ENCODE results near the gene TRIM63.

TRIM63 gene

GRCh38 chr1:26010825-26011224, 56.6 kb downstream of the TRIM63 start:
- no peak for TF ChIP-seq CTCF (IDR thresholded peaks at IDR 0.05; ENCODE audit: control extremely low read depth, extremely low read depth, low read depth, missing control alignments)
- DNase-seq (ENCODE audit: extremely low spot score), result no peak
- POLR2A ChIA-PET, result no interaction called here
- CTCF ChIA-PET, result interaction anchor here (0.9 to 2.8 kb wide), 4 partner anchors 13 to 115 kb away, joined by 4 to 15 read pairs (median 9); partner anchors contain the start of gene PAFAH2

GRCh38 chr1:26009796-26010447, 57.5 kb downstream of the TRIM63 start:
- no peak for DNase-seq (ENCODE audit: extremely low spot score)
- POLR2A ChIA-PET, result no interaction called here
- CTCF ChIA-PET, result interaction anchor here (0.9 to 2.8 kb wide), 4 partner anchors 13 to 114 kb away, joined by 4 to 15 read pairs (median 9); partner anchors contain the start of gene PAFAH2
- TF ChIP-seq CTCF (IDR thresholded peaks at IDR 0.05; ENCODE audit: control extremely low read depth, extremely low read depth, low read depth, missing control alignments), result no peak

GRCh38 chr1:26006710-26007109, 60.7 kb downstream of the TRIM63 start:
- ChIA-PET POLR2A (no interaction called here), CTCF (interaction anchor here (14.0 kb wide), 1 partner anchor 110 kb away, joined by 357 read pairs; the partner anchor contains the start of gene STMN1)
- DNase-seq (ENCODE audit: extremely low spot score), result no peak
- TF ChIP-seq CTCF (IDR thresholded peaks at IDR 0.05; ENCODE audit: control extremely low read depth, extremely low read depth, low read depth, missing control alignments), result no peak

DNA sequence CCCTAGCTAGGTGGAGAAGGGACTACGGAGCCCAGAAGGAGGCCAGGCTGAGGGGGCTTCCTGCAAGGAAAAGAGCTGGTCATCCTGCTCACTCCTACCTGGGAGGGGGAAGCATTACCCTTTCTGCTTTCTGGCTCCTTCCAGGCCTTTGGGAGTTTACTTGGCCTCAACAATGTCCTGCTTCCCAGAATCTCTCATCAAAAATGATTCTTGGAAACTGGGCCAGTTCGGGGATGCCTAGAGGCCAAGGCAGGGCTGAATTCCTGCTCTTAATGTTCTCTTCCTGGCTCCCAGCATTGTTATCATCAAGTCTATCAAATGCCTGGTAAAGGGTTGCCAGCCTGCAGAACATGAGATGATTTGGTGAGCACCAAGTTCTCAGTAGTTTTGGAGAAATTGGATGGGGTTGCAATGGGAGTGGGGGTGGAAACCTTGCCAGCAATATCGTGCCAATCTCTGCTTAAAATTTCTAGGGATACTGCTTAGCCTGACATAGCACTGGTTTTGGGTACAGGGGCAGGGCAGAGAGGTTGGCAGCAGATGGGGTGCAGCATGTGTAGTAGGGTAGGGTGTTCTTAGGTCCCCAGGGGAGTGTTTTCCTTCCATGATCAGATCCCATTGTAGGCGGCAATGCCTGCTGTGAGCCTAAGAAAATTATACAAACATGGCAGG, 61.9 kb downstream of the TRIM63 start:
- ChIA-PET CTCF (interaction anchor here (1.3 to 14.0 kb wide), 2 partner anchors 11 to 109 kb away, joined by 4 to 357 read pairs; partner anchors contain the start of gene STMN1), POLR2A (no interaction called here)
- no peak for TF ChIP-seq CTCF (IDR thresholded peaks at IDR 0.05; ENCODE audit: control extremely low read depth, extremely low read depth, low read depth, missing control alignments)
- DNase-seq (ENCODE audit: extremely low spot score), result no peak

DNA sequence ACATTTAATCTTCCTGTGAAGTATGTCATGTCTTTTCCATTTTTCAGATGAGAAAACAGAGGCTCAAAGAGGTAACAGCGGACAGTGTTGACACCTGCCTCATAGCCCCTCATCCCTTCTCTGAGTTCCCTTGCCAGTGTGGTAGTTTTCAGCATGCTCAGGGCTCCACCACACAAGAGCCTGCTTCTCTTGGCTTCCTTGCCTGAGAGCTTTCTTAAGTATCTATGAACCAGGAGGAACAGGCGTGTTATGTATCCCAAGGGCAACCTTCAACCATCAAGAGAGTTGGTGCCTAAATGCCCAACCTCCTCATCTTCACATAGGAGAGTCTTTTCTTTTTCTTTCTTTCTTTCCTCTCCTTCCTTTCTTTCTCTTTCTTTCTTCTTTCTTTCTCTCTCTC, 63.7 kb downstream of the TRIM63 start:
- TF ChIP-seq CTCF (IDR thresholded peaks at IDR 0.05; ENCODE audit: control extremely low read depth, extremely low read depth, low read depth, missing control alignments), result no peak
- no peak for DNase-seq (ENCODE audit: extremely low spot score)
- CTCF ChIA-PET, result interaction anchor here (1.0 to 14.0 kb wide), 2 partner anchors 31 to 107 kb away, joined by 3 to 357 read pairs; partner anchors contain the start of gene STMN1
- POLR2A ChIA-PET, result no interaction called here

DNA sequence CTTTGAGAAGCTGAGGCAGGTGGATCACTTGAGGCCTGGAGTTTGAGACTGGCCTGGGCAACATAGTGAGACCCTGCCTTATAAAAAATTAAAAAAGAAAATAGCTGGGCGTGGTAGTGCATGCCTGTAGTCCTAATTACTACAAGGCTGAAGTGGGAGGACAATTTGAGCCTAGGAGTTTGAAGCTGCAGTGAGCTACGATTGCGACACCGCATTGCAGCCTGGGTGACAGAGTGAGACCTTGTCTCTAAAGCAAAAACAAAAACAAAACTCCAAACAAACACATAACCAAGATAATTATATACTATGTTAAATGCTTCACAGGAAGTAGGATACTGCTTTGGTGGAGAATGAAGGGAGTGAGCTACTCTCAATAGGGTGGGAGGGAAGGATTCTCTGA, 64.2 kb downstream of the TRIM63 start:
- ChIA-PET CTCF (interaction anchor here (1.0 to 14.0 kb wide), 3 partner anchors 14 to 107 kb away, joined by 3 to 357 read pairs (median 7); partner anchors contain the start of gene STMN1), POLR2A (interaction anchor here (0.5 kb wide), 1 partner anchor 1171 kb away, joined by 3 read pairs; no protein-coding TSS in a partner anchor)
- no peak for TF ChIP-seq CTCF (IDR thresholded peaks at IDR 0.05; ENCODE audit: control extremely low read depth, extremely low read depth, low read depth, missing control alignments)
- DNase-seq (ENCODE audit: extremely low spot score), result no peak
